Thyroid gland (tissue), 4 donors: ENCODE measurements around the gene HPDL. TPM values are rescaled to one million over a fixed set of nuclear protein-coding genes. Genes with fewer than 3 reads are reported as not detected.

Experiments used
- DNase-seq, 2 donors: peaks; one replicate each; pipeline ENCODE4 v3.0.0-alpha.2; 2019
- H3K27ac ChIP-seq, 3 donors: fragments of 200-600 bp; sonication (generic); 1 replicate in 2 of 3; 2 replicates in 1 of 3; pipeline ENCODE4 v1.5.1; 2016 to 2019; ENCODE audit warnings: mild to moderate bottlenecking in 1 of 3, moderate library complexity in 1 of 3
- H3K27me3 ChIP-seq: fragments of 200-600 bp; sonication (generic); one replicate; pipeline ENCODE4 v1.5.1; 2019
- H3K36me3 ChIP-seq, 2 donors: fragments of 200-600 bp; sonication (generic); one replicate each; pipeline ENCODE4 v1.5.1; 2016 to 2019
- H3K4me1 ChIP-seq, 2 donors: fragments of 200-600 bp; sonication (generic); one replicate each; pipeline ENCODE4 v1.5.1; 2017 to 2019
- H3K4me3 ChIP-seq, 3 donors: fragments of 200-600 bp; sonication (generic); replicated peaks in 1 of 3; 1 replicate in 2 of 3; 2 replicates in 1 of 3; pipeline ENCODE4 v1.5.1; 2016; ENCODE audit warnings: mild to moderate bottlenecking in 1 of 3
- H3K9me3 ChIP-seq: fragments of 200-600 bp; sonication (generic); one replicate; pipeline ENCODE4 v1.5.1; 2017
- POLR2A ChIP-seq, 2 donors: fragments of 450-650 bp; IDR thresholded peaks; one replicate each; pipeline ENCODE4 v1.6.1; 2017; ENCODE audit warnings: antibody characterized with exemption in 2 of 2, mild to moderate bottlenecking in 2 of 2, moderate library complexity in 1 of 2
- WGBS, 2 donors: methylation state at CpG; one replicate each; pipeline ENCODE4 v1.1.5; 2017; 5-methylcytosine and 5-hydroxymethylcytosine counted together
- intact Hi-C: fragments of 100-400 bp; cut with DNase I; formaldehyde crosslinking; loops from one replicate; pipeline ENCODE4 v1.15.1; 2023
- total RNA-seq, 4 donors: library from RNA; depleted of rRNA; stranded (reverse); fragments of >200 nt; gene quantifications; one replicate each; pipeline ENCODE4 v1.2.3, GENCODE V29; 2016
- TF ChIP-seq, protein P1 (sequence below), 6 experiments: fragments of 200-600 bp in 3 of 6; fragments of 450-650 bp in 3 of 6; sonication (generic) in 3 of 6; IDR thresholded peaks; one replicate each; pipeline ENCODE4 v1.5.1; 2016 to 2019; ENCODE audit warnings: antibody characterized with exemption in 6 of 6, mild to moderate bottlenecking in 2 of 6, inconsistent platforms in 1 of 6, moderate library complexity in 1 of 6

The HPDL gene
- total RNA-seq, 4 donors from 2014 or later = 0.27 to 3.5 (median 1.1) TPM

DNA sequence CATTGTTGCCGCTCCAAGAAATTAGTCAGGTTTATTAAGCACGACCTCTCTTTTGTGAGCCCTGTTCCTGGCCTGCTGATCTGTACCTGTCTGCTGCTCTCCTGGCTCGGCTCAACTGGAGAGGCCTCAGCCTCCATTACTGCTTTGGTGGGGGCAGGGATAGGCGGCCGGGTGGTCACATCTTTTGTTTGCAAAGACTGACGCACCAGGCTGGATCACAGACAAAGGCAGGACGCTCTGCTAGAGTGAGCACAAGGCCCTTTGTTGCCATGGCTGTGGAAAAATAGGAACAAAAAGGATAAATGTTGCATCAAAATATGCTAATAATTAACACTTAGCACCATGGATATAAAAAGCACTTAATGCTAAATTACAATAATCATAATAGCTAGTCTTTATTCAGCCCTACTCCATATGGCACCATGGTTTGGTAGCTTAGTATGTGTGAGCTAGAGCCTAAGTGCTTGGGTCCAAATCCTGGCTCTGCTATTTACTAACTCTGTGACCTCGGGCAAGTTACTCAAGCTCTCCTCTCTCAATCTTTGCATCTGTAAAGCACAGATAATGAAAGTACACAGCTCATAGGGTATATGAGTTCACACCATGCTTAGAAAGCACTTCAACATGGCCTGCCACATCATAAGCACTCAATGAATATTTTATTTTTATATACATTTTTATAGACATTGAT, 28.9 kb upstream of the HPDL start:
- no peak for TF ChIP-seq POLR2A (IDR thresholded peaks at IDR 0.05)
- TF ChIP-seq, protein P1, sequence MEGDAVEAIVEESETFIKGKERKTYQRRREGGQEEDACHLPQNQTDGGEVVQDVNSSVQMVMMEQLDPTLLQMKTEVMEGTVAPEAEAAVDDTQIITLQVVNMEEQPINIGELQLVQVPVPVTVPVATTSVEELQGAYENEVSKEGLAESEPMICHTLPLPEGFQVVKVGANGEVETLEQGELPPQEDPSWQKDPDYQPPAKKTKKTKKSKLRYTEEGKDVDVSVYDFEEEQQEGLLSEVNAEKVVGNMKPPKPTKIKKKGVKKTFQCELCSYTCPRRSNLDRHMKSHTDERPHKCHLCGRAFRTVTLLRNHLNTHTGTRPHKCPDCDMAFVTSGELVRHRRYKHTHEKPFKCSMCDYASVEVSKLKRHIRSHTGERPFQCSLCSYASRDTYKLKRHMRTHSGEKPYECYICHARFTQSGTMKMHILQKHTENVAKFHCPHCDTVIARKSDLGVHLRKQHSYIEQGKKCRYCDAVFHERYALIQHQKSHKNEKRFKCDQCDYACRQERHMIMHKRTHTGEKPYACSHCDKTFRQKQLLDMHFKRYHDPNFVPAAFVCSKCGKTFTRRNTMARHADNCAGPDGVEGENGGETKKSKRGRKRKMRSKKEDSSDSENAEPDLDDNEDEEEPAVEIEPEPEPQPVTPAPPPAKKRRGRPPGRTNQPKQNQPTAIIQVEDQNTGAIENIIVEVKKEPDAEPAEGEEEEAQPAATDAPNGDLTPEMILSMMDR (IDR thresholded peaks at IDR 0.05) = no peak
- intact Hi-C loops = loop anchor here (2.0 to 5.0 kb wide), 2 partner anchors 279 to 461 kb away; no protein-coding TSS in a partner anchor
- no peak overlapping the region for H3K27ac ChIP-seq
- H3K36me3 ChIP-seq = no peaks in the 10 kb centered on the region
- H3K4me1 ChIP-seq = peaks cover 0 to 6% of the 10 kb centered on the region in 2 donors
- no peak overlapping the region for H3K4me3 ChIP-seq
- 65 to 71% methylated on average over 8 of the region's 8 CpGs for whole genome bisulfite sequencing, 2 donors
- no peaks in the 10 kb centered on the region for H3K9me3 ChIP-seq
- DNase-seq = no peak
- no peaks in the 10 kb centered on the region for H3K27me3 ChIP-seq

DNA sequence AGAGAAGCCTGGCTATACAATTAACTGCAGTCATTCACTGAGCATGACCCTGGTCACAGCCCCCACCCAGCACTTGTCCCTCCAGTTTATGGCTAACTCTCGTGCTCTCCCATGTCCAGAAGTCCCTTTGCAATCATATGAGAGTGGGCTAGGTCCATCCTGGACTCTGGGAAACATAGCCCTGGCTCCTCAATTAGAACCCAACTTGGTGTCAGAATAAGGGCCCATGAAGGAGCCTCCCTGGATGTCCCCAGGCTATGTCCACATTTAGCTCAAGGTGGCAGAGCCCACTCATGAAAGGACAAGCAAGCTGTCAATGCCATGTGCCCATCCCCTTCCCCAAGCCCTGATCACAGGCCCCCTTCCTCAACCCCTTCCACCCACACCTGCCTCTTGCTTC, 27.4 kb upstream of the HPDL start:
- H3K27ac ChIP-seq = no peak overlapping the region
- H3K4me3 ChIP-seq = no peak overlapping the region
- H3K9me3 ChIP-seq = no peaks in the 10 kb centered on the region
- no peak for TF ChIP-seq POLR2A (IDR thresholded peaks at IDR 0.05)
- H3K27me3 ChIP-seq = no peaks in the 10 kb centered on the region
- no peak for DNase-seq
- intact Hi-C loops = loop anchor here (5.0 kb wide), 1 partner anchor 462 kb away; no protein-coding TSS in a partner anchor
- peaks cover under 1 to 9% of the 10 kb centered on the region in 2 donors for H3K4me1 ChIP-seq
- WGBS, 2 donors = 90 to 93% methylated on average over 1 of the region's 1 CpG
- H3K36me3 ChIP-seq = no peaks in the 10 kb centered on the region

DNA sequence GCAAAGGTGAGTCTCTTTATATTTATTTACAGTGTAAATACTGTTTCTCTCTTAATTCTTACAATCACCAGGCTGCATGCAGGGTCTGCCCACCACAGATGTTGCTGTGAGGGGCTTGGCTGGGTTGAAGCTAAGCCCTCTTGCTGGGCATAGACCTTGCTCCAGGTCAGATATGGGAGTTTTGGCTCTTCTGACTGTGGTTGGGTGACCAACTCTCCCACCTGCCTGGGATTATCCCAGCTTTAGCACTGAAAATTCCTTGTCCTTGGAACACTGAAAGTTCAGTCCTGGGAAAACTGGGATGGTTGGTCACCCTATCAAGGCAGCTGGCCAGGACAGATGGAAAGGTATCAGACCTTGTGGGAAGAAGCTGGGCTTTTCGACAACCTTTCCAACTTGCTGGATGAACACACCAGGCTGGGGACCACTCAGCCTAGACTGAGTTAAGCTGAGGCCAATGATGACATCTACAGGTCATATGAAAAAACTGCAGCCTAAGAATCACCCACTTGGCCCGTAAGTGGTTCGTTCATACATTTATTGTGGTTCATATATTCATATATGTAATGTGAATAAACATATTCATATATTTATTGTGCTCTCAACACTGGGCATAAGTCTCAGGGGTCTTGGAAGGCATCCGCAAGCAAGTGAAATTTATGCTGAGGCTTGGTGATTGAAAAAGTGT, 26.6 kb upstream of the HPDL start:
- TF ChIP-seq, protein P1 (IDR thresholded peaks at IDR 0.05) = peak; percentile 63 to 94 (median 76)
- TF ChIP-seq POLR2A (IDR thresholded peaks at IDR 0.05) = no peak
- no peak overlapping the region for H3K4me3 ChIP-seq
- peaks cover 8 to 15% of the 10 kb centered on the region in 2 donors for H3K4me1 ChIP-seq
- H3K27me3 ChIP-seq = no peaks in the 10 kb centered on the region
- H3K9me3 ChIP-seq = no peaks in the 10 kb centered on the region
- intact Hi-C loops = loop anchor here (5.0 kb wide), 2 partner anchors 192 to 463 kb away; partner anchors contain the start of gene TESK2
- no peaks in the 10 kb centered on the region for H3K36me3 ChIP-seq
- WGBS, 2 donors = 5 to 7% methylated on average over 4 of the region's 4 CpGs
- H3K27ac ChIP-seq = no peak overlapping the region
- DNase-seq = peak; percentile 53 to 63

DNA sequence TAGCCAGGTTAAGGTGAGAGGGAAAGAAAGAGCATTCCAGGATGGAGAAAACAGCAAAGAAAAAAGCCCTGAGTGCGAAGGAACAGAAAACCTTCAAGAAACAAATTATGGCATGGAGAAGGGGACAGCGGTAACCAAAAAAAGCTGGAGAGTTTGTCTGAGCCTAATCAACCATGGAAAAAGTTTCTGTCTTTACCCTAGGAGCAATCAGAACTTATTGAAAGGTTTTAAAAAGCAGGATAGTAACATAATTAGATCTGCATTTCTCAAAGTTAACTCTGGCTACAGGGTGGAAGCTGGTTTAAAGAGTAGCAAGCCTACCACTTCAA, 26.1 kb upstream of the HPDL start:
- no peaks in the 10 kb centered on the region for H3K9me3 ChIP-seq
- WGBS, 2 donors = 34 to 52% methylated on average over 2 of the region's 2 CpGs
- H3K4me1 ChIP-seq = peaks cover 8 to 15% of the 10 kb centered on the region in 2 donors
- H3K27ac ChIP-seq = no peak overlapping the region
- H3K27me3 ChIP-seq = no peaks in the 10 kb centered on the region
- no peaks in the 10 kb centered on the region for H3K36me3 ChIP-seq
- TF ChIP-seq, protein P1 (IDR thresholded peaks at IDR 0.05) = peak in 1 of 6 experiments; percentile 3
- no peak for TF ChIP-seq POLR2A (IDR thresholded peaks at IDR 0.05)
- no peak overlapping the region for H3K4me3 ChIP-seq
- intact Hi-C loops = loop anchor here (5.0 kb wide), 1 partner anchor 192 kb away; the partner anchor contains the start of gene TESK2
- DNase-seq = no peak

DNA sequence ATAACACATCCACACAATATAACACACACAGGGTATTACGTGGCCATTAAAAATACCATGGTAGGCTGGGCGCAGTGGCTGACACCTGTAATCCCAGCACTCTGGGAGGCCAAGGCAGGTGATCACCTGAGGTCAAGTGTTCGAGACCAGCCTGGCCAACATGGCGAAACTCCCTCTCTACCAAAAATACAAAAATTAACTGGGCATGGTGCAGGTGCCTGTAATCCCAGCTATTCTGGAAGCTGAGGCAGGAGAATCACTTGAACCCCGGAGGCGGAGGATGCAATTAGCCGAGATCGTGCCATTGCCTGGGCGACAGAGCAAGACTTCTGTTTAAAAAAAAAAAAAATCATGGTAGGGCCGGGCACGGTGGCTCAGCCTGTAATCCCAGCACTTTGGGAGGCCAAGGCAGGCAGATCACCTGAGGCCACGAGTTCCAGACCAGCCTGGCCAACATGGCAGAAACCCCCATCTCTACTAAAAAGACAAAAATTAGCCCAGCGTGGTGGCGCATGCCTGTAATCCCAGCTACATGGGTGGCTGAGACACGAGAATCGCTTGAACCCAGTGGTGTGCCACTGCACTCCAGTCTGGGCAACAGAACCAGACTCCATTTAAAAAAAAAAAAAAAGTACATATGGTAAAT, 24.1 kb upstream of the HPDL start:
- Histone ChIP-seq H3K27ac (peak overlapping the region; percentile 42 to 74 (median 67)), H3K27me3 (no peaks in the 10 kb centered on the region), H3K4me3 (peak overlapping the region in 1 of 3 donors; percentile 38)

More for the DNA sequence above, 24.1 kb upstream of the HPDL start:
- DNase-seq = peak in 1 of 2 donors; percentile 7
- no peaks in the 10 kb centered on the region for H3K36me3 ChIP-seq
- no peaks in the 10 kb centered on the region for H3K9me3 ChIP-seq
- intact Hi-C loops = loop anchor here (5.0 kb wide), 1 partner anchor 190 kb away; the partner anchor contains the start of gene TESK2
- WGBS, 2 donors = 84 to 89% methylated on average over 16 of the region's 16 CpGs
- no peak for TF ChIP-seq POLR2A (IDR thresholded peaks at IDR 0.05)
- TF ChIP-seq, protein P1 (IDR thresholded peaks at IDR 0.05) = no peak
- H3K4me1 ChIP-seq = peaks cover 8 to 15% of the 10 kb centered on the region in 2 donors
